HG02840 (cell line): ENCODE data around the gene UBE2F.

Source experiments
- ATAC-seq: cut with Tn5 transposase; IDR thresholded peaks from one replicate; pipeline ENCODE4 v1.9.1; 2021; ENCODE audit warnings: mild to moderate bottlenecking, moderate library complexity, moderate number of reproducible peaks; ENCODE audit not compliant: unreplicated experiment, low FRiP score

UBE2F gene, protein sequence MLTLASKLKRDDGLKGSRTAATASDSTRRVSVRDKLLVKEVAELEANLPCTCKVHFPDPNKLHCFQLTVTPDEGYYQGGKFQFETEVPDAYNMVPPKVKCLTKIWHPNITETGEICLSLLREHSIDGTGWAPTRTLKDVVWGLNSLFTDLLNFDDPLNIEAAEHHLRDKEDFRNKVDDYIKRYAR

DNA sequence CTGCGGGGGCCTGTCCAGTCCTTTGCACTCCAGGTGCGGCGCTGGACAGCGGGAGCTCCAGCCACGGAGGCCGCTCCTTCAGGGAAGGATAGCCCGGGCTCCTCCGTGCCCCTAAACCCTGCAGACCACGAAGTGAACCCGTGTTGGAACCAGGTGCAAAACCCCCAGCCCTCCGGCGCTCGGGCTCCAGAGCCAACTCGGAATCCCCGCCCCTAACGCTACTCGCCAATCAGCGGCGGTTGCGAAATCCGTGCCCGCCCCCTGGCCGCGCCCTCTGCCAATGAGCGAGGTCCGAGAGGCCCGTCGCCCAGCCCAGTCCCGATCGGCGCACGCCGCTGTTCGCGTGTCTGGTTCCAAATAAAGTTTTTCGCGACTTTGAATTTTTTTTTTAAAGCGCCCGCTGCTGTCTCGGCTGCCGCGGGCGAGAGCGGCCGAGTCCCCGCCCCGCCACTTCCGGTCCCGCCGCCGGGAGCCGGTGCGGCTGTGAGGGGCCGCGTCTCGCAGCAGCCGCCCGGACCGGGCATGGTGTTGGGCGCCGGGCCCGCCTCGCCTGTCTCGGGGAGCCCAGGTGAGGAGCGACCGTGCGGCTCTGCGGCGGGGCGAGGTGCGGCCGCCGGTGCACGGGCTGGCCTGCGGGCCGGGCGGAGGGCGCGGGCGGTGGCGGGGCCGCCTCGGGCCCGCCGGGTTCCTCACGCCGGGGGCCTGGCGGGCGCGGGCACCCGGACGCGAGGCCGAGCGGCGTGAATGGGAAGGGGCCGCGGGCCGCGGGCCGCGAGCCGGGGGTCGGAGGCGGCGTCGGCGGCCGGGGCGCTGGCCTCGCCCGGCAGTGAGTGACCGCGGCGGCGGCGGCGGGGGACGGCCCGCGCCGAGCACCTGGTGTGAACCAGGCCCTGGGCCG is at the start of gene UBE2F:
Gene UBE2F (plus strand): TSS at position 450 of the 898 bp plus-strand sequence. CDS start 6,094 bp downstream, outside the sequence.
- ATAC-seq, result peak; percentile 96

GRCh38 chr2:237917696-237918374 is 49.0 kb upstream of the UBE2F start:
- no peak for ATAC-seq

DNA sequence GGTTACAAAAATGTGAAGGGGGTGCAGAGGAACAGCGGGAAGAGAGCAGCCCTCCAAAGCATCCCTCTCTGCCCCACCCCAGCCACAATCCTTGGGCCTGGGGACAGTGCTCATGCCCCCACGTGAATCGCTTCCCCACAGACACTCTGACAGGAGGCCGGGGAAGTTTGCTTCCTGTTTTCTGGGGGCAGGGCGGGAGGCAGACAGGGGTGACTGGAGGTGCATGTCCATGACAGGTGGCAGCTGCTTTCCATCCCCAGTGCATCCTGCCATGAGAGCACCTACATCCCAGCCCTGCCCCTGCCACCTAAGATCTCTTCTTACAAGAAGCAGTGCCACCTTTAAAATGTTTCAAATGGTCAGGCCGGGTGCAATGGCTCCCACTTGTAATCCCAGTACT is 47.2 kb upstream of the UBE2F start:
- no peak for ATAC-seq

- ATAC-seq, result no peak
Observed at GRCh38 chr2:237920673-237921072, 46.1 kb upstream of the UBE2F start.

DNA sequence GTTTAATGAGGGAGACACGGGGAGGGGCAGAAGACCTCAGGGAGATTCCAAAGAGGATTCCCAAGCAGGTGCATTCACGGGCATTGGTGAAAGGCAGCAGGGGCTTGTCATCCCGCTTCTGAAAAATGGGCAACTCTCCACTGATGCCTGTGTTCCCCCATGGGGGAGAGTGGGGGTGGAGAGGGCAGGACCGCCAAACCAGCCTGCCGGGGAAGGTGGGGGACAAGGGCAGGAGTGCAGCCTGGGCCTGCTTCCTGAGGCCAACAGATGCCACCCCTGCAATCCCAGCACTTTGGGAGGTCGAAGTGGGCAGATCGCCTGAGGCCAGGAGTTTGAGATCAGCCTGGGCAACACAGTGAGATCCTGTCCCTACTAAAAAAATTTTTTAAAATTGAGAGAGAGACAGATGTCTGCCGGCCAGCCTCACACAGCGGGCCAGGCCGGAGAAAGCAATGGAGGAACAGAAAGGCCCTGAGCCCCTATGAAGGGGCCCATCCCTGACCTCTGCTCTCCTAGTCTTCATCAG is 44.8 kb upstream of the UBE2F start:
- ATAC-seq, result no peak

GRCh38 chr2:237922641-237923361 is 44.0 kb upstream of the UBE2F start:
- no peak for ATAC-seq

DNA sequence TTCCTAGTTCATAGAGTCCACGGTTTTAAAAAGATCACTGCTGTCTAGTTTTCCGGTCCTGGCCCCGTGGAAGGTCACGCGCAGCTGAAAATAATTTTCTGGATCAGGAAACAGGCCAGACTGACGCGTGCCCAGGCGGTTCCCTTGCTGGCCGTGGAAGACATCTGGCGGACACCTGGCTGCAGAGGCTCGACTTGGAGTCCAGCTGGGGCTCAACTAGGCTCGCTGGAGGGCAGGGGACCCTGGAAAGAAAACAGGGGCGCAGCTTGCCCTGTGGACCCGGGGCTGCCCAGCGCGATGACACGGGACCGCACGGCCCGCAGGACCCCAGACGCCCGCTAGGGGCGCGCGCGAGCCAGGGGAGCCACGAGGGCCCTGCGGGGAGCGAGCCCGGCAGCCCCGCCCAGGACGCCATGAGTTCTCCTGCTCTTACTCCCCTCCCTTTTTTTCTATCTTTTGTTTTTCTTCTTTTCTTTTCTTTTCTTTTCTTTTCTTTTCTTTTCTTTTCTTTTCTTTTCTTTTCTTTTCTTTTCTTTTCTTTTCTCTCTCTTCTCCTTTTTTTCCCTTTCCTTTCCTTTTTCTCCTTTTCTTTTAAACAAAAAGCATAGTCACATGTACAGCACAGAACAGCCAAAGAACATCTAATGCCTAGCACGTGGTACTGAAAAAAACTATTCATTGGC is 43.2 kb upstream of the UBE2F start:
- peak; percentile 80 for ATAC-seq

DNA sequence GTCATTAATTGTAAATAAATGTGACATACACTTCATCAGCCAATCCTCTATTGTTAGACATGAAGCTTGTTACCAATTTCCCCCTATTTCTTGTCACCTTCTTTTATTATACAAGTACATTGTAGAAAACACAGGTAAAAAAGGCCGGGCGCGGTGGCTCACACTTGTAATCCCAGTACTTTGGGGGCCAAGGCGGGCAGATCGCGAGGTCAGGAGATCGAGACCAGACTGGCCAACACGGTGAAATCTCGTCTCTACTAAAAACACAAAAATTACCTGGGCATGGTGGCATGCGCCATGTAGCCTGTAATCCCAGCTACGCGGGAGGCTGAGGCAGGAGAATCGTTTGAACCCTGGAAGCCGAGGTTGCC is 42.7 kb upstream of the UBE2F start:
- ATAC-seq, result no peak

- no peak for ATAC-seq
Observed at GRCh38 chr2:237927135-237927534, 39.7 kb upstream of the UBE2F start.

- no peak for ATAC-seq
Observed at GRCh38 chr2:237927986-237928385, 38.8 kb upstream of the UBE2F start.

DNA sequence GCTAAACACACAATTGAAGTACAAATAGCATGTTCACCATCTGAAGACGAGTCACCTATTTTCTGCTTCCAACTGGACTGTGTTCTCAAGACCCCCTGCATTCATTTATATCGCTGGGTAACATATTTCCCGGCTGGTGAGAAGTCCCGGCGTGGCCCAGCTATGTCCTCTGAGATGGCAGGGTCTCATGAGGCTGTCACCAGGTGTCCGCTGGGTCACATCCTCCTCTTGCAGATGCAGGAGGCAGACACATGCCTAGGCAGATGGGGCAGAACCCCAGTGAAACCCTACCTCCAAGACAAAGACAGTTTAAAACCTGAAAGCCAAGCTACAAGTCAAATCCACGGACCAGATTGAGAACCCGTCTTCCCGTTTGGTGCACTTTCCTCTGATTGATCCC is 36.8 kb upstream of the UBE2F start:
- no peak for ATAC-seq

DNA sequence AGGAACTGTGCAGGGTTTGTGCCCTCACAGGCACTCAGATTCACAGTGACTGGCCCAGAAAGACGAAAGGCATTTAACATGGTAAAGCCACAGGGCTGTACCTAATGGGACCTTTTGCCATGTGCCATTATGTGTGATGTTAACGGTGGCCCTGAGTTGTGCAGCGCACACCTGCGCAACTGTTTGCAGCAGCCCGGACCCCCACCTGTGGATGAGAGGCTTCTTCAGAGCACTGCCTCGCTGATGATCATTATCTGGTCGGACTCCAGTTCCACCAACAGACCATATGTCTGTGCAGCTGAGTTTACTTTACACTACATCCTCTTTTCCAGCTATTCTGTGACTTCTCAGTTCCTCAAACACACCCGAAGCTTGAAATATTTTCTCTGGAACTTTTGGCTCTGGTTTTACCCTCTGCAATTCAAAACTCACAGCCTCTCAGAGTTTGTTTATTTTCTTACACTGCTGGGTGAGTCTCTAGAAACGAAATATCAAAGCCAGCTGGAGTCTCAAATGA is 35.6 kb upstream of the UBE2F start:
- no peak for ATAC-seq

DNA sequence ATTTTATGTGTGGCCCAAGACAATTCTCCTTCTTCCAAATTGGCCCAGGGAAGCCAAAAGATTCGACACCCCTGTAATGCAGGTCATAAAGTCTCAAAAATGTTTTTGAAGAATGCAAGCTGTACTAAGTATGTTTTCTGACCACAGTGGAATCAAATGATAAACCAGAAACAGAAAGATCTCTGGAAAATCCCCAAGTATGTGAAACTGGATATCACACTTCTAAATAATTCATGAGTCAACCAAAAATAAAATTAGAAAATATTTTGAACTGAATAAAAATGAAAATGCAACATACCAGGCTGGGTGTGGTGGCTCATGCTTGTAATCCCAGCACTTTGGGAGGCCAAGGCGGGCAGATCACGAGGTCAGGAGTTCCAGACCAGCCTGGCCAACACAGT is 34.1 kb upstream of the UBE2F start:
- ATAC-seq, result no peak

GRCh38 chr2:237934186-237934585 is 32.6 kb upstream of the UBE2F start:
- no peak for ATAC-seq

GRCh38 chr2:237935740-237936452 is 30.9 kb upstream of the UBE2F start:
- ATAC-seq, result no peak

DNA sequence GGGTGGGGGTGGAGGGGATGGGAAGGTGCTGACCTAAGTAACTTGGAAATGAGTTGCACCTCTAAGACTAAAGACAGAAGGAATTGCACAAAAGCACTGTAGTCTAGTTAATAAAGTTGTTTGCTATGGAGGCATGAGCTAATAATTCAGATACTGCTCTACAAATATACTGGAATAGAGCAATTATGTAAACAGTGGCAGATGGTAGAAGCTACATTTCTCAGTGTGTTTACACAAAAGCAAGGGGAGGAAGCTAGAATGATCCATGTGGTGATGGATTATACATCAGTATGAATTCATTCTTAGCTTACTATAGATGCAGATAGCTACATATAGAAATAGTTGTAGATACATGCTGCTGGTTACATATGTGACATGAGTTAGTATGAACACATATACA is 27.6 kb upstream of the UBE2F start:
- ATAC-seq, result no peak

DNA sequence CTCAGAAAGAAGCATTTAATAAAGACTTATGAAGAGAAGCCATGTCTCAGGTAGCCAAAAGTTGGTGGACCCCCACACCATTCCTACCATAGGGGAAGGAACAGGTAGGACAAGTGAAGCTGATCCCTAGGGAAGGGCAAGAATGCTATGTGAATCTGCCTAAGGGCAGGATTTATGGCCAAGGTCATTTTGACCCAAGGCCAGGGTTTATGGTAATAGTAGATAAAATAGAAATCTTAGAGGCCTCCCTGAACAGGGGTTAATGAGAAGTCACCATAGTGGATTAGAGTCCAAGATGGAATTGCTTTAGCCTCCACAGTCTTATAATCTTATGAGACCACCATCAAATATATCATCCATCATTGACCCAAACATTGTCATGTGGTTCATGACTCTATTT is 26.0 kb upstream of the UBE2F start:
- ATAC-seq, result no peak

DNA sequence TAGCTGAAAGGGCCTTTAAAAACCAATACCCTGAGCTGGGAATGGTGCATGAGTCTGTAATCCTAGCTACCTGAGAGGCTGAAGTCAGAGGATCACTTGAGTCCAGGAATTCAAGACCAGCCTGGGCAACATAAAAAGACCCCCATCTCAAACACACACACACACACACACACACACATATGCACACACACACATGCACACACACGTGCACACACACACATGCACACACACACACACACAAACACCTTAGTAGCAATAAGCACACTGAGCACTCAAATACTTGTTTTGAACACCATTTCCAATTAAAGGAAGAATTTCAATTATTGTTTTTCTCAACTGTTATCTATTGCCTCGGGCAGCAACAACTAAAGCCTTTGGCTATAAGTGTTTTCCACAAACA is 25.6 kb upstream of the UBE2F start:
- no peak for ATAC-seq

DNA sequence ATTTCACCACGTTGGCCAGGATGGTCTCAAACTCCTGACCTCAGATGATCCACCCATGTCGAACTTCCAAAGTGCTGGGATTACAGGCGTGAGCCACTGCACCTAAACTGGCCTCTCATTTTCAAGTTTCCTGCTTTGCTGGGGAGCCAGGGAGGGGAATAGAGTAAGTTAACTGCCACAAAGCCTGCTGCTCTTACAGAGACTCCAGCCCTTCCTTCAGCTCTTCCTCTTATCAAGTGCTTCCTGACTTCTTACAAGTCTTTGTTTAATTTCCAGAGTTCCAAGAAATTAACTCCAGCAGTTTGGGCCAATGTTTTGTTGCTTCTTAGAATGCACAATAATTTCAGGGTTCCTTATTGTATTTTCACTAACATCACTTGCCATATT is 24.3 kb upstream of the UBE2F start:
- ATAC-seq, result no peak
